ENCODE data around the gene ESRRB.
A peak's percentile ranks its signal among the peaks of the same experiment; 100 is the strongest.

The ESRRB gene

GRCh38 chr14:76343386-76343785 lies 32.6 kb upstream of the ESRRB start:
- no peak overlapping the region for H3K4me3 ChIP-seq (replicated peaks in 1 of 2; ENCODE audit: low read depth in 2 of 2, low read length in 2 of 2)
- DNase-seq (ENCODE audit: low read depth in 2 of 2), result no peak
- TF ChIP-seq, protein P1, sequence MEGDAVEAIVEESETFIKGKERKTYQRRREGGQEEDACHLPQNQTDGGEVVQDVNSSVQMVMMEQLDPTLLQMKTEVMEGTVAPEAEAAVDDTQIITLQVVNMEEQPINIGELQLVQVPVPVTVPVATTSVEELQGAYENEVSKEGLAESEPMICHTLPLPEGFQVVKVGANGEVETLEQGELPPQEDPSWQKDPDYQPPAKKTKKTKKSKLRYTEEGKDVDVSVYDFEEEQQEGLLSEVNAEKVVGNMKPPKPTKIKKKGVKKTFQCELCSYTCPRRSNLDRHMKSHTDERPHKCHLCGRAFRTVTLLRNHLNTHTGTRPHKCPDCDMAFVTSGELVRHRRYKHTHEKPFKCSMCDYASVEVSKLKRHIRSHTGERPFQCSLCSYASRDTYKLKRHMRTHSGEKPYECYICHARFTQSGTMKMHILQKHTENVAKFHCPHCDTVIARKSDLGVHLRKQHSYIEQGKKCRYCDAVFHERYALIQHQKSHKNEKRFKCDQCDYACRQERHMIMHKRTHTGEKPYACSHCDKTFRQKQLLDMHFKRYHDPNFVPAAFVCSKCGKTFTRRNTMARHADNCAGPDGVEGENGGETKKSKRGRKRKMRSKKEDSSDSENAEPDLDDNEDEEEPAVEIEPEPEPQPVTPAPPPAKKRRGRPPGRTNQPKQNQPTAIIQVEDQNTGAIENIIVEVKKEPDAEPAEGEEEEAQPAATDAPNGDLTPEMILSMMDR (IDR thresholded peaks at IDR 0.05; ENCODE audit: low read depth, low read length), result no peak

- TF ChIP-seq, protein P1 (IDR thresholded peaks at IDR 0.05; ENCODE audit: low read depth, low read length), result no peak
- H3K4me3 ChIP-seq (replicated peaks in 1 of 2; ENCODE audit: low read depth in 2 of 2, low read length in 2 of 2), result no peak overlapping the region
- DNase-seq (ENCODE audit: low read depth in 2 of 2), result no peak
Observed at GRCh38 chr14:76346391-76347160, 29.4 kb upstream of the ESRRB start.

GRCh38 chr14:76348898-76349297 lies 27.0 kb upstream of the ESRRB start:
- peak; percentile 56 to 59 for DNase-seq (ENCODE audit: low read depth in 2 of 2)
- TF ChIP-seq, protein P1 (IDR thresholded peaks at IDR 0.05; ENCODE audit: low read depth, low read length), result no peak
- no peak overlapping the region for H3K4me3 ChIP-seq (replicated peaks in 1 of 2; ENCODE audit: low read depth in 2 of 2, low read length in 2 of 2)

- DNase-seq (ENCODE audit: low read depth in 2 of 2), result no peak
- H3K4me3 ChIP-seq (replicated peaks in 1 of 2; ENCODE audit: low read depth in 2 of 2, low read length in 2 of 2), result no peak overlapping the region
- TF ChIP-seq, protein P1 (IDR thresholded peaks at IDR 0.05; ENCODE audit: low read depth, low read length), result no peak
Observed at GRCh38 chr14:76349993-76350392, 25.9 kb upstream of the ESRRB start.

DNA sequence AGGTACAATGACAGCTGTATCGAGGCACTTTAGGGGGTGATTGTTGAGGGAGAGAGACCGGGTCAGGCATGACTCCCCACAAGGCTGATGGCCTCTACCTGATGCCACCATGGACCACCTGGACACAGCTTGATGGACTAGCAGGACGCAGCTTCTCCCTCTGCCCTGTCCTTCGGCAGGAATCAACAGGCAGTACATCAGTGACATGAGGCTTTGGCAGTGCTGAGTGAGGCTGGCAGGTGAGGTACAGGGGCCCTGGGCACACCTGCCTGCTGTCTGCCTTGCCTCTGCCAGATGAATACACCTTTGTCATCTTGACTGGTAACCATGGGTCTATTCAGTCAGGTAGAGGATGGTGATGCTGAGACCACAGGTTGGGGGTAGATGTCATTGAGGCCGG lies 25.3 kb upstream of the ESRRB start:
- H3K4me3 ChIP-seq (replicated peaks in 1 of 2; ENCODE audit: low read depth in 2 of 2, low read length in 2 of 2), result no peak overlapping the region
- TF ChIP-seq, protein P1 (IDR thresholded peaks at IDR 0.05; ENCODE audit: low read depth, low read length), result no peak
- no peak for DNase-seq (ENCODE audit: low read depth in 2 of 2)

DNA sequence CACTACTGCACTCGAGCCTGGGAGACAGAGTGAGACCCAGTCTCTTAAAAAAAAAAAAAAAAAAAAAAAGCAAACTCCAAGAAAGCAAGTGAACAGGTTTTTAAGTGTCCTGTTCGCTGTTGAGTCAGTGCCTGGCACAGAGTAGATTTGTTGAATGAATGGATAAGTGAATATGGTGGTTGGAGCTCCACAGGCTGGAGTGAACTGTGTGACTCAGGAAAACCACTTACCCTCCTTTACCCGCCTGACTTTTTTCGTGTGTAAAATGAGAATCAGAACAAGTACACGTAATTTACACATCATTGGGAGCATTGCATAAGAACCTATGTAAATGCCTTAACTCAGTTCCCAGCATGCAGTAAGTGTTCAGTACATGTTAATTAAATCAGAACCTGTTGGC lies 24.0 kb upstream of the ESRRB start:
- no peak for DNase-seq (ENCODE audit: low read depth in 2 of 2)
- TF ChIP-seq, protein P1 (IDR thresholded peaks at IDR 0.05; ENCODE audit: low read depth, low read length), result no peak

More for the DNA sequence above, 24.0 kb upstream of the ESRRB start:
- no peak overlapping the region for H3K4me3 ChIP-seq (replicated peaks in 1 of 2; ENCODE audit: low read depth in 2 of 2, low read length in 2 of 2)

Data from cardiac fibroblast (primary cell).